SU-DHL-6 (cell line): ENCODE data around the gene GNB2.
A peak's percentile ranks its signal among the peaks of the same experiment; 100 is the strongest.

Source experiments
- EZH2phosphoT487 ChIP-seq: fragments of 200-600 bp; sonication (generic), shearing (Covaris generic); conservative IDR thresholded peaks from 2 replicates; pipeline ENCODE4 v1.6.1; 2018; ENCODE audit warnings: mild to moderate bottlenecking, antibody characterized with exemption, low read length, moderate library complexity, mixed read lengths
- TF ChIP-seq, protein P1 (sequence below): fragments of 200-600 bp; sonication (generic); IDR thresholded peaks from one replicate; pipeline ENCODE4 v1.5.1; 2017; ENCODE audit warnings: antibody characterized with exemption, mild to moderate bottlenecking, low read length, moderate library complexity; ENCODE audit not compliant: insufficient read depth, poor library complexity, severe bottlenecking

GRCh38 chr7:100641860-100642533 is 31.5 kb upstream of the GNB2 start:
- TF ChIP-seq, protein P1, sequence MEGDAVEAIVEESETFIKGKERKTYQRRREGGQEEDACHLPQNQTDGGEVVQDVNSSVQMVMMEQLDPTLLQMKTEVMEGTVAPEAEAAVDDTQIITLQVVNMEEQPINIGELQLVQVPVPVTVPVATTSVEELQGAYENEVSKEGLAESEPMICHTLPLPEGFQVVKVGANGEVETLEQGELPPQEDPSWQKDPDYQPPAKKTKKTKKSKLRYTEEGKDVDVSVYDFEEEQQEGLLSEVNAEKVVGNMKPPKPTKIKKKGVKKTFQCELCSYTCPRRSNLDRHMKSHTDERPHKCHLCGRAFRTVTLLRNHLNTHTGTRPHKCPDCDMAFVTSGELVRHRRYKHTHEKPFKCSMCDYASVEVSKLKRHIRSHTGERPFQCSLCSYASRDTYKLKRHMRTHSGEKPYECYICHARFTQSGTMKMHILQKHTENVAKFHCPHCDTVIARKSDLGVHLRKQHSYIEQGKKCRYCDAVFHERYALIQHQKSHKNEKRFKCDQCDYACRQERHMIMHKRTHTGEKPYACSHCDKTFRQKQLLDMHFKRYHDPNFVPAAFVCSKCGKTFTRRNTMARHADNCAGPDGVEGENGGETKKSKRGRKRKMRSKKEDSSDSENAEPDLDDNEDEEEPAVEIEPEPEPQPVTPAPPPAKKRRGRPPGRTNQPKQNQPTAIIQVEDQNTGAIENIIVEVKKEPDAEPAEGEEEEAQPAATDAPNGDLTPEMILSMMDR, result peak; percentile 32
- TF ChIP-seq EZH2phosphoT487, result no peak
